ENCODE measurements around the gene PDXK.

The PDXK gene

DNA sequence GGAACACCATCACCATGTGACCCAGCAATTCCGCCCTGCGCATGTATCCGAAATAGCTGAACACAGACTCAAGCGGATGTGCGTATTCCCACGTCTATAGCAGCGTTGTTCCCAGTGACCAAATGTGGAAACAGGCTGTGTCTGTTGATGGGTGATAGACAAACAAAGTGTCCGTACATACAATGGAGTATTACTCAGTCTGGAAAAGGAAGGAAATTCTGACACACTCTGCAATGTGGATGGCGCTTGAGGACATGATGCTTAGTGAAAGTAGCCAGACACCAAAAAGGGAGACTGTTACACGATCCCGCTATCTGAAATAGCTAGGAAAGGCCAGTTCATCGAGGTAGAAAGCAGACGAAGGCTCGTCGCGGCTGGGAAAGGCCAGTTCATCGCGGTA, 25.8 kb downstream of the PDXK start:
- DNase-seq = no peak

GRCh38 chr21:43745772-43746517, 27.0 kb downstream of the PDXK start:
- no peak for DNase-seq

GRCh38 chr21:43748622-43749021, 29.7 kb downstream of the PDXK start:
- no peak for DNase-seq

GRCh38 chr21:43749651-43750262, 30.8 kb downstream of the PDXK start:
- DNase-seq = no peak

DNA sequence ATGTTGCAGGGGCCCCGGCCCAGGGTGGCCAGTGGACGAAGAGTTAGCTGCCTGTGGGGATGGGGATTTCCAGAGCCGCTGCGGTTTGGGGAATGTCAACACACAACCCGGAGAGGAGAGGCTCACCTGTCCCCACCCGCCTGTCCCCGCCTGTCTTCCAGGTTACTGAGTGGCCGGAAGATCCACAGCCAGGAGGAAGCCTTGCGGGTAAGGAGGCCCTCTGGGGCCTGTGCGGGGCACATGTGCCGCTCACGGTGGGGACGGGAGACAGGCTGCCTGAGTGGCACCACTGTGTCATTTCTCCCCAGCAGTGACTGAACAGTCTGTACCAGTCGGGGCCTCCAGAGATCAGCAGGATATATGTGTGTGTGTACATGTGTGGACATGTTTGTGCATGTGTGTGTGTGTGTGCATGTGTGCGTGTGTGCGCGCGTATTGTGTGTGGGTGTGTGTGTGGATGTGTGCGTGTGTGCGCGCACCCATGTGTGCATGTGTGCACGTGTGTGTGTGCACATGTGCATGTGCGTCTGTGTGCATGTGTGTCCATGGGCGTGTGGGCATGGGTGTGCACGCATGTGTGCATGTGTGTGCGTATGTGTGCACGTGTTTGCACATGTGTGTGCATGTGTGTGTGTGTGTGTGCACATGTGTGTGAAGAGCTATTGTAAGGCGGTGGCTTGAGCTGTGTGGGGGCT, 31.6 kb downstream of the PDXK start:
- no peak for DNase-seq

- DNase-seq = no peak
Observed at GRCh38 chr21:43751955-43752591, 33.1 kb downstream of the PDXK start.

DNA sequence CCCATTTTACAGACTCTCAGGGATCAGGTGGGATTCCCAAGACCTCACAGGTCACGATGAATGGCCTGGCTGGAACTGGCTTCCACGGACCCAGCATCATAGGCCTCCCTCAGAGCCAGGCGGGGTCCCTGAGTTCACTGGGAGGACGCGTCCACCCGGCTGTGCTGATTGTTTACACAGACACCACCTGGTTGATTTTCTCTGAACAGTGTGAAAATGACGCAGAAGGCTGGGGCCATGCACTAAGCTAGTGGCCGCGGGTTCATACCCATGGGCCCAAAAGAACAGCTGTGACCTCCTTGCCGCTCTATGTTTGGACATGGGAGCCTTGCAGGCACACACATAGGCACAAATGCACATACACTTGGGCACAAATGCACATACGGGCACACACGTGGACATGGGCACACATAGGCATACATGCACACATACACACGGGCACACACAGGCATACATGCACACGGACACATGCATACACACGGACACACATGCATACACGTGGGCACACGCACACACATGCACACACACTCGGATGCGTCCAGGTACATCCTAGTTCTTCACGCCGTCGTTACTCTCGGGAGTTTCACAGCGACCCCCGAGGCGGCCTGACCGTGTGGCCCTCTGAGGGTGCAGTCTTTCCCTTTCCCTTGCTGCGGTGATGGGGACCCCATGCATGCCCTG, 34.0 kb downstream of the PDXK start:
- DNase-seq = no peak

DNA sequence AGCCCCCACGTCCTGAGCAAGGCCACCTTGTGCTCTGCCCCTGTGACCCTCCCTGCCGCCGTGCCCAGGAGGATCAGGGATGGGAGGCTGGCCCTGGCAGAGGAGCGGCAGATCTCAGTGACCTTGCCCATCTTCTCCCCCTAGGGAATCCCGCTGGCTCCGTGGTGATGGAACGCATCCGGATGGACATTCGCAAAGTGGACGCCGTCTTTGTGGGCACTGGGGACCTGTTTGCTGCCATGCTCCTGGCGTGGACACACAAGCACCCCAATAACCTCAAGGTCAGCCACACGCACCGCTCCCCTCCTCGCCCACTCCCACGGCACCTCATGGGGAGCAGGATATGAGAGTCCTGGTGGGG, 34.5 kb downstream of the PDXK start:
- DNase-seq = no peak

- DNase-seq = no peak
Observed at GRCh38 chr21:43754948-43755781, 36.2 kb downstream of the PDXK start.

- DNase-seq = no peak
Observed at GRCh38 chr21:43755820-43756594, 37.1 kb downstream of the PDXK start.

DNA sequence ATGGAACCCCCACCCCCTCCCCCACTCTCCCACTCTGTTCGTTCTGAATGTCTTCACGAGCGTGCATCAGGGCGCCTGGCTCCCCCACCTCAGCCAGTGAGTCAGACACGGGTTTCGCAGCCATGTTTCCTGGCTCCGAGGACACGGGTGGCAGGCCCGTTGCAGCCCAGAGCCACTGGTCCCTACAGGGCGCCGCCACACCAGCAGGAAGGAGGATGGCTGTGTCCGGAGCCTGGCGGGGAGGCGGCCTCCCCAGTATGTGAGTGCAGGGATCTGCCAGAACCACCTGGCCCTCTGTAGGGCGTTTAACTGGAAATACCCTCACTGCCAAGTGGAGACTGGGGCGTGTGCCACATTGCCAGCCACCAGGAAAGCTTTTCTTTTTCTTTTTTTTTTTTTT, 38.7 kb downstream of the PDXK start:
- DNase-seq = no peak

DNA sequence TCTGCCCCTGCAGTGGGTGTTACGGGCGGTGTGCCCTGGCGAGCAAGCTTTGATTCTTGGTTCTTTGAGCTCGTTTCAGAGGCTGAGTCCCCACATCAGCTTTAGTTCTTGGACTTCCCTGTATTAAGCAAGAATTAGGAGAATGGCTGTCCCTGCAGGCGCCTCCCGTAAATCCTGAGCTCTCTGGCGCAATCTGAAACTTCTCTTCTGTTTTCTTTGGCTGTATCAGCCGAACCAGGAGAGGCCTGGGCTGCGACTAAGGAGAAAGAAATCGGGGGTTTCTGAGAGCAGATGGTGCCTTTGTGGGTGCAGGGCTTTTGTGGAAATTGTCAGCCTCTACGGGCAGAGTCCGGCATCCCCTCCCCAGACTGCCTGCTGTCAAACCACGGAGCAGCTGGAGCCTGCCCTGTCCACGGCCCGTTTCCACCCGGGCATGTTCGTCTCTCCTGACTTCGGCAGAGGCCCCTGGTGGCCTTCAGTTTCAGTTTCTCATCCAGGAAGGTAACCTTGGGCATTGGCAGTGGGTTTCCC, 39.2 kb downstream of the PDXK start:
- DNase-seq = no peak

GRCh38 chr21:43758811-43759210, 39.9 kb downstream of the PDXK start:
- DNase-seq = no peak

DNA sequence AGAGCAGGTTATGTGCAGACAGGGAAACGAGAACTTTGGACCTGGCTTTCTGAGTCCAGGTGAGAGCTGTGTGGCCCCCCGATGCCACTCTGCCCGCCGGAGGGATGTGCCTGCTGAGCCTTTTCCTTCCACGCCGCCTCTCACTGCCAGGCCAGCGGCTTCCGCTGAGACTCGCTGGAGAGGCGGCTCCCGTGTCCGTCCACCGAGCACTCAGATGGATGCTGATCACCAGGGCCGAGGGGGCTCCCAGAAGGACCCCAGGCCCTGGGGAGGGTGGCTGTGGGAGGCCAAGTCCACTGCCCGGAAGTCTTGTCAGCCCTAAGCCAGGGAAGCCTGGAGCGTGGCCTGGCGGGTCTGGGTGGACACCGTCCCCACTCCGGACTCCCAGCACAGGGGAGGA, 40.7 kb downstream of the PDXK start:
- no peak for DNase-seq

GRCh38 chr21:43760391-43760958, 41.5 kb downstream of the PDXK start:
- DNase-seq = no peak

- no peak for DNase-seq
Observed at GRCh38 chr21:43761886-43762285, 43.0 kb downstream of the PDXK start.

DNA sequence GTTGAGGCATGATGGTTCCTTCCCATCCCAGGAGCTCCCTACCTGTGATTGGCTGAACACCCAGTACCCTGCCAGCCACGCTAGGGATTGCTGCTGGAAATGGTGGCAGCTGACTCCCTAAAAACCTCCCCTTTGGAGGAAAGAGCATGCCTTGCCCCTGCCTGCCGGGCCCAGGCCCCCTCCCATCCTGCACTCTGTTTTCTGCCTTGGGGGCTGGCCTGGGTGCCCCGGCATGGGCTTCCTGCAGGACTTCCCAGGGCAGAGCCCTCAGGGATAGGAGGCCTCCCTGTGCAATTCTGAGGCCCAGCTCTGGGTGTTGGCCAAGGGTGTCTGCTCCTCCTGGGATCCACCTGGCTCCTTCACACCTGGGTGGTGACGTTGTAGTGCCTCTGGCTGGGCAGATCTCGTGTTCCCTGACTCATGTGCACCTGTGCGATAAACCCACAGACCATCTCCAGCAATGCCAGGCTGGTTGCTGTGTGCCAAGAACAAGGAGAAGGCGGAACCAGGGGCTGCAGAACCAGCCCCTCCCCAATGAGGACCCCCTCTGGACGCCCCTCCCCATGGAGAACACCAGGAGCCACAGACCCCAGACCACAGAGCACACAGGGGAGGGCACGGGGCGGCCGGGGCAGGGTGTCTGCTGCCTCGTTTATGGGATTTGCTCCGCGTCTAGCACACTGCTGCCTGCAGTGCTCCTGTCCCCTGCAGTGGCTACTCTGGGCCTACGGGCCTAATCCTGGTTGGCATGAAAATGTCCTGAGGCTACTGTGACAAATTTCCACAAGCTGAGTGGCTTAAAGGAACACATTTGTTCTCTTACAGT, 43.6 kb downstream of the PDXK start:
- DNase-seq = no peak

DNA sequence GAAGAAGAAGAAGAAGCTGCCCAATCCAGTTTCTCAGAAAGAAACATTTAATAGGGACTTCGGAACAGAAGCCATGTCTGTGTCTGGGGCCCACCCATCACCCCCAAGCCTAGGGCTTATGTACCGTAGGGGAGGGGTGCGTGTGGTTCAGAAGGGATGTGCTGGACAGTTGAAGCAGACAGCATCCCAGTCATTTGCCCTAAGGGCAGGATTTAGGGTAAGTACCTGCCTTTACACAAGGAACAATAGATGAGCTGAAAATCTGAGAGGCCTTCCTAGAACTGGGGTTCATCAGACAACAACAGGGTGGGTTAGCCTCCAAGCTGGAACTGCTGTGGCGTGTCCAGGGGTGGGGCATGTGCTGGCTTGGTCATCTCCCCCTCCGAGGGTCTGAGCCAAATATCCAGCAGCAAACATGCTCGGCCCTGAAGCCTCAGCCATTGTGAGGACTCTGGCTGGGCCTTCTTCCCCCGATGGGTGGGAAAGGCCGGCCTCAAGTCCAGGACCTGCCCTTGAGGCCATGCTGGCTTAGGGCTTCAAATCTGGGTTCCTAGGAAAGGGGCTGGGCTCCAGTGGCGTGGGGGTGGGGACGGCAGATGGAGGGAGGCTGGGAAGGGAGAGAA, 45.1 kb downstream of the PDXK start:
- no peak for DNase-seq

Measured in activated CD4-positive, alpha-beta T cell treated with anti-CD3 and anti-CD28 coated beads, Interleukin-2, Interleukin-6, amounts not matched to agents 100 ng/mL and 50 ng/mL, durations not matched to agents 16 hours and 8 hours (primary cell).